Activated B cell treated with CpG ODN at 0.5 μM for 24 hours (primary cell): Measurements from ENCODE around the gene STK17A. TPM values are rescaled to one million over a fixed set of nuclear protein-coding genes. Genes with fewer than 3 reads are reported as not detected.
"Not testable (repeated sequence)": the region's sequence is repeated elsewhere in the genome, so short reads cannot be mapped to it uniquely, and the experiment has no call there.

ENCODE experiments used
- ATAC-seq: fragments of 200-7000 bp; cut with Tn5 transposase; one replicate; pipeline ENCODE4 v1.10.0; 2021; ENCODE audit warnings: low read depth, mild to moderate bottlenecking, moderate library complexity
- CTCF ChIA-PET: fragments of 350-600 bp; sonication (Branson Sonifier 250); formaldehyde crosslinking; loops from one replicate; lab custom pipeline; 2021; ENCODE audit warnings: antibody characterized with exemption; lab: Charles Lee
- POLR2A ChIA-PET: fragments of 350-600 bp; sonication (Branson Sonifier 250); formaldehyde crosslinking; loops from one replicate; lab custom pipeline; 2021; ENCODE audit warnings: antibody characterized with exemption; lab: Charles Lee
- DNase-seq: peaks from one replicate; pipeline ENCODE4 v3.0.0; 2022
- H3K27ac Mint-ChIP-seq: one replicate; pipeline ENCODE4 v1.8.0; 2020; ENCODE audit warnings: mixed read lengths
- H3K27me3 Mint-ChIP-seq: one replicate; pipeline ENCODE4 v1.8.0; 2021; ENCODE audit warnings: mixed read lengths
- H3K36me3 Mint-ChIP-seq: one replicate; pipeline ENCODE4 v1.8.0; 2021; ENCODE audit warnings: low read depth, mixed read lengths
- H3K4me1 Mint-ChIP-seq: one replicate; pipeline ENCODE4 v1.8.0; 2021; ENCODE audit warnings: mixed read lengths
- H3K4me3 Mint-ChIP-seq: one replicate; pipeline ENCODE4 v1.8.0; 2020; ENCODE audit warnings: mild to moderate bottlenecking, mixed read lengths
- H3K9me3 Mint-ChIP-seq: one replicate; pipeline ENCODE4 v1.8.0; 2020; ENCODE audit warnings: mixed read lengths
- intact Hi-C: fragments of 100-400 bp; cut with micrococcal nuclease; formaldehyde crosslinking; loops from one replicate; pipeline ENCODE4 v1.15.1; 2024
- total RNA-seq: library from RNA; stranded (reverse); gene quantifications from 2 replicates; pipeline ENCODE4 v1.2.3, GENCODE V29; 2022
- TF ChIP-seq, protein P1 (sequence below): fragments of 200-600 bp; IDR thresholded peaks from one replicate; pipeline ENCODE4 v1.8.0; 2022; ENCODE audit warnings: antibody characterized with exemption, mild to moderate bottlenecking

Gene STK17A
- total RNA-seq, 1 donor from 2014 or later = 68.6 TPM

DNA sequence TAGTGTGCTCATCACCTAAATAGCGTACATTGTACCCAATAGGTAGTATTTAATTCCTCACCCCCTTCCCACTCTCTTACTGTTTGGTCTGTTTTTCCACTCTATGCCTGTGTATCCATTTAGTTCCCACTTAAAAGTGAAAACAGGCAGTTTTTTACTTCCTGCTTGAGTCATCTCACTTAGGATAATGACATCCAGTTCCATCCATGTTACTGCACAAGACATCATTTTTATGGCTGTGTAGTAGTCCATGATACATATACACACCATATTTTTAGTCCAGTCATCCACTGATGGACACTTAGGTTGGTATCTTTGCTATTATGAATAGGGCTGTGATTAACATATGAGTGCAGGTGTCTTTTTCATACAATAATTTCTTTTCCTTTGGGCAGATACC, 10.1 kb downstream of the STK17A start:
- H3K4me1 Mint-ChIP-seq = peaks cover 79% of the 10 kb centered on the region
- peak overlapping the region; percentile 61 for H3K4me3 Mint-ChIP-seq
- TF ChIP-seq, protein P1, sequence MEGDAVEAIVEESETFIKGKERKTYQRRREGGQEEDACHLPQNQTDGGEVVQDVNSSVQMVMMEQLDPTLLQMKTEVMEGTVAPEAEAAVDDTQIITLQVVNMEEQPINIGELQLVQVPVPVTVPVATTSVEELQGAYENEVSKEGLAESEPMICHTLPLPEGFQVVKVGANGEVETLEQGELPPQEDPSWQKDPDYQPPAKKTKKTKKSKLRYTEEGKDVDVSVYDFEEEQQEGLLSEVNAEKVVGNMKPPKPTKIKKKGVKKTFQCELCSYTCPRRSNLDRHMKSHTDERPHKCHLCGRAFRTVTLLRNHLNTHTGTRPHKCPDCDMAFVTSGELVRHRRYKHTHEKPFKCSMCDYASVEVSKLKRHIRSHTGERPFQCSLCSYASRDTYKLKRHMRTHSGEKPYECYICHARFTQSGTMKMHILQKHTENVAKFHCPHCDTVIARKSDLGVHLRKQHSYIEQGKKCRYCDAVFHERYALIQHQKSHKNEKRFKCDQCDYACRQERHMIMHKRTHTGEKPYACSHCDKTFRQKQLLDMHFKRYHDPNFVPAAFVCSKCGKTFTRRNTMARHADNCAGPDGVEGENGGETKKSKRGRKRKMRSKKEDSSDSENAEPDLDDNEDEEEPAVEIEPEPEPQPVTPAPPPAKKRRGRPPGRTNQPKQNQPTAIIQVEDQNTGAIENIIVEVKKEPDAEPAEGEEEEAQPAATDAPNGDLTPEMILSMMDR = no peak
- peak overlapping the region; percentile 86 for H3K27ac Mint-ChIP-seq
- no peak for DNase-seq
- intact Hi-C loops = no loop called here
- ChIA-PET POLR2A (interaction anchor here (0.8 to 2.5 kb wide), 6 partner anchors 9 to 107 kb away, joined by 3 to 23 read pairs (median 4); partner anchors contain the start of gene STK17A), CTCF (interaction anchor here (1.0 kb wide), 1 partner anchor 10 kb away, joined by 3 read pairs; the partner anchor contains the start of gene STK17A)
- H3K9me3 Mint-ChIP-seq = peaks cover 2% of the 10 kb centered on the region
- H3K27me3 Mint-ChIP-seq = no peaks in the 10 kb centered on the region
- no peak for ATAC-seq
- H3K36me3 Mint-ChIP-seq = peaks cover 31% of the 10 kb centered on the region

DNA sequence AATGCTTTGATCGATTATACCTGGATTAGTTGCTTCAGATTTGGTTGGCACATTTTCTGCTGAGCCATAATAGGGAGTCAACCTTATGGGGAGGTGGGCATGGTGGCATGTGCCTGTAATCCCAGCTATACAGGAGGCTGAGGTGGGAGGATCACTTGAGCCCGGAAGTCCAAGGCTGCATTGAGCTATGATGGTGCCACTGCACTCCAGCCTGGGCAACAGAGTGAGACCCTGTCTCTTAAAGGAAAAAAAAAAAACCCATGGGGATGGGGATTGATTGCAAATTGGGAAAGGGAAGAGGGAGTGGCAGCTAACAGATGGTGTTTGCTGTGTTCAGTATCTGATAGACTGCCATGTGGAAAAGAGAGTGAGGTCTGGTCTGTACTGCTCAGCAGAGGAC, 11.1 kb downstream of the STK17A start:
- TF ChIP-seq, protein P1 = no peak
- Mint-ChIP-seq H3K27ac (peak overlapping the region; percentile 63), H3K27me3 (no peaks in the 10 kb centered on the region), H3K9me3 (peaks cover 2% of the 10 kb centered on the region), H3K4me3 (peak overlapping the region; percentile 44), H3K36me3 (peaks cover 40% of the 10 kb centered on the region), H3K4me1 (peaks cover 71% of the 10 kb centered on the region)
- ATAC-seq (no peak), DNase-seq (no peak)
- ChIA-PET CTCF (interaction anchor here (2.6 kb wide), 1 partner anchor 11 kb away, joined by 15 read pairs; the partner anchor contains the start of gene STK17A), POLR2A (interaction anchor here (1.7 kb wide), 1 partner anchor 11 kb away, joined by 9 read pairs; the partner anchor contains the start of gene STK17A)
- intact Hi-C loops = loop anchor here (2.0 kb wide), 1 partner anchor 19 kb away; no protein-coding TSS in a partner anchor

- Mint-ChIP-seq H3K4me1 (peaks cover 62% of the 10 kb centered on the region), H3K36me3 (peaks cover 49% of the 10 kb centered on the region)
- H3K9me3 Mint-ChIP-seq, POLR2A ChIA-PET, H3K4me3 Mint-ChIP-seq, intact Hi-C loops, DNase-seq, H3K27me3 Mint-ChIP-seq, H3K27ac Mint-ChIP-seq, ATAC-seq: not testable (repeated sequence)
- CTCF ChIA-PET = interaction anchor here (1.5 to 2.6 kb wide), 2 partner anchors 14 to 52 kb away, joined by 5 to 15 read pairs; partner anchors contain the start of gene STK17A
Measured at GRCh38 chr7:43596426-43596825, 13.5 kb downstream of the STK17A start.

DNA sequence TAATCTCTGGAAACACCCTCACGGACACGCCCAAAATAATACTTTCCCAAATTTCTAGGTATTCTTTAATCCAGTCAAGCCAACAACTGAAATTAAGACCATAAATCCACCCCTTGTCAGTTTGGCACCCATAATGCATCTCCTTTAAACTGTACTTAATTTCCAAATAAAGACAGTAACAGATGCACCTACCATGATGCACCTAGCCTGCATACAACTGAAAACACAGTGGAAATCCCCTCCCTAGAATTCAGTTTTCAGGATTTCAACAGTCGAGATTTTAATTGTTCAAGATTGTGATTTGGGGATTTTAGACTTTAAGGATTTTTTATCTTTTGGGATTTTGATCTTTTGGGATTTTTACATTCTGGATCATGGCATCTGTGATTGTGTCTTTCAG, 17.1 kb downstream of the STK17A start:
- DNase-seq = no peak
- H3K4me3 Mint-ChIP-seq = no peak overlapping the region
- TF ChIP-seq, protein P1 = no peak
- POLR2A ChIA-PET = no interaction called here
- peaks cover 36% of the 10 kb centered on the region for H3K4me1 Mint-ChIP-seq
- peaks cover 50% of the 10 kb centered on the region for H3K36me3 Mint-ChIP-seq
- CTCF ChIA-PET = interaction anchor here (1.3 kb wide), 1 partner anchor 18 kb away, joined by 6 read pairs; the partner anchor contains the start of gene STK17A
- no peaks in the 10 kb centered on the region for H3K27me3 Mint-ChIP-seq
- H3K27ac Mint-ChIP-seq = peak overlapping the region; percentile 64
- no peak for ATAC-seq
- intact Hi-C loops = no loop called here
- H3K9me3 Mint-ChIP-seq = no peaks in the 10 kb centered on the region

DNA sequence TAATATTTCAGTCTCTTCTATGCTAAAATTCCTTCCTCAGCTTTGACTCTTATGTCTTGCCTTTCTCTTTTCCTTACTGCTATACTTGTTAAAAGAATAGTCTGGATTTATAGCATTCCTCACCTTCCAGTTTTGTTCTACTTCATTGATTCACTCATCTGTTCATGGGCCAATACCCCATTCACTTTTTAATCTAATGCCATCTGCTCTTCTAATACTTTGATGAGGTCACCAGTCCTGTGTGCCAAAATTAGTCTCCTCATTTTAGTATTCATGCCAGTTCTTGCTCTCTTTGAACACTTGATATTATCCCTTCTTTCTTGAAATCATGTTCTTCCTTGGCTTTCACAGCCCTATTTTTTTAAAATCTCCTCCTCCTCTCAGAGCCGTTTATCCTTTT, 19.3 kb downstream of the STK17A start:
- Mint-ChIP-seq H3K27ac (no peak overlapping the region), H3K4me3 (no peak overlapping the region), H3K4me1 (peaks cover 38% of the 10 kb centered on the region), H3K9me3 (no peaks in the 10 kb centered on the region), H3K27me3 (no peaks in the 10 kb centered on the region), H3K36me3 (peaks cover 45% of the 10 kb centered on the region)
- ATAC-seq = no peak
- intact Hi-C loops = no loop called here
- CTCF ChIA-PET = interaction anchor here (1.0 to 1.6 kb wide), 2 partner anchors 20 to 98 kb away, joined by 4 to 7 read pairs; no protein-coding TSS in a partner anchor
- POLR2A ChIA-PET = interaction anchor here (1.0 to 1.5 kb wide), 3 partner anchors 10 to 47 kb away, joined by 3 to 5 read pairs (median 4); partner anchors contain the start of gene STK17A
- TF ChIP-seq, protein P1 = no peak
- DNase-seq = no peak
